Renal pelvis (tissue), 12 donors: ENCODE results near the gene TRIM54. TPM values are rescaled to one million over a fixed set of nuclear protein-coding genes. Genes with fewer than 3 reads are reported as not detected.

ENCODE experiments used
- DNase-seq: peaks from one replicate; pipeline ENCODE4 v3.0.0-alpha.2; 2013
- long read RNA-seq, 16 experiments: transcript quantifications; one replicate each; lab custom pipeline, GENCODE V29; 2026
- polyA plus RNA-seq, 3 donors: library from polyadenylated mRNA; unstranded; fragments of 120-200 nt; gene quantifications; one replicate each; pipeline ENCODE4 v1.2.1, GENCODE V29; 2013; ENCODE audit not compliant: insufficient read length in 3 of 3

Gene TRIM54
- 1 to 10 TPM; 4.4 to 8.2 (median 7.6) TPM for polyA plus RNA-seq
- long read RNA-seq, donor 1: 0 reads
- long read RNA-seq, donor 2, partial matches to known transcripts: 0 of 3 reads
- long read RNA-seq, donor 2, other reads (novel, unspliced or antisense): 0 of 3 reads
- long read RNA-seq, donor 3: 0 reads
- long read RNA-seq, donor 4, partial matches to known transcripts: 0 of 1 reads
- long read RNA-seq, donor 4, other reads (novel, unspliced or antisense): 0 of 1 reads
- long read RNA-seq, donor 5, partial matches to known transcripts: 0 of 2 reads
- long read RNA-seq, donor 5, other reads (novel, unspliced or antisense): 0 of 2 reads
- long read RNA-seq, donor 6: 0 reads
- long read RNA-seq, donor 7, partial matches to known transcripts: 0 of 1 reads
- long read RNA-seq, donor 7, other reads (novel, unspliced or antisense): 0 of 1 reads
- long read RNA-seq, donor 8: 0 reads
- long read RNA-seq, donor 9: 0 reads
- long read RNA-seq, donor 10, partial matches to known transcripts: 0 of 2 reads
- long read RNA-seq, donor 10, other reads (novel, unspliced or antisense): 0 of 2 reads
- long read RNA-seq, donor 11: 0 reads
- long read RNA-seq, donor 12: 0 reads
- long read RNA-seq, donor 13: 0 reads
- long read RNA-seq, donor 14: 0 reads
- long read RNA-seq, donor 15: 0 reads
- long read RNA-seq, donor 16, partial matches to known transcripts: 0 of 1 reads
- long read RNA-seq, donor 16, other reads (novel, unspliced or antisense): 0 of 1 reads

DNA sequence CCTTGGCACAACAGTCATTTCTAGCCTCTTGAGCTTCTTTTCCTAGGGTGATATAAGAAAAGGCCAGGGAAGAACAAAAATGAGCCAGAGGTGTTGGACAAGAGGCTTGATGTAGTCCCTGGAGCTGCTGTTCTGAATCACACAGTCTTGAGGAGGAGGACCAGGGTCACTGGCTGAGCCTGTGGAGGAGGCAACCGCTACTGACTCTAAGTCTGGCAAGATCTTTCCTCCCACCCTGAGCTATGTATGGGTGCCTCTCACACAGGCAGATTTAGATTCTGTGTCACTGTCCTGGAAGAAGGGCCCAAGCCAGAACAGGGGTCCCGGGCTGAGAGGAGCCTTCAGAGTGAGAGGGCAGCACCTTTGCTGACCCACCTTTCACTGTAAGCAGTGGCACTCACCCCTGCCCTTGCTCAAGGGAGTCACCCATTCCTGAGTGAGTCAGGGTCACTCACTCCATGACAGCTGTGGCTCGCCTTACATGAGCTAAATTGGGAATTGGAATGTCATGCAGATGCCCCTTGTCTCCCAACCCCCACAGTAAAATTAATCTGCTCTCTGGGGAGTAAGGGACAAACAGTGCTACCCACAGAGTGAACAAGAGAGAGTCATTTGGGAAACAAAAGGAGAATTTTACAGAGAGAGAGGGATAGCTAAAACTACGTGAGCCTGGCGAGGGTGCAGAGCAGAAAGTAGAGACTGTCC, at the start of gene TRIM54:
Gene TRIM54 (plus strand): TSS at position 575 of the 705 bp plus-strand sequence. CDS start 303 bp downstream, outside the sequence.
- DNase-seq: no peak

- DNase-seq: no peak
Observed at GRCh38 chr2:27233341-27233740, 48.9 kb upstream of the TRIM54 start.

DNA sequence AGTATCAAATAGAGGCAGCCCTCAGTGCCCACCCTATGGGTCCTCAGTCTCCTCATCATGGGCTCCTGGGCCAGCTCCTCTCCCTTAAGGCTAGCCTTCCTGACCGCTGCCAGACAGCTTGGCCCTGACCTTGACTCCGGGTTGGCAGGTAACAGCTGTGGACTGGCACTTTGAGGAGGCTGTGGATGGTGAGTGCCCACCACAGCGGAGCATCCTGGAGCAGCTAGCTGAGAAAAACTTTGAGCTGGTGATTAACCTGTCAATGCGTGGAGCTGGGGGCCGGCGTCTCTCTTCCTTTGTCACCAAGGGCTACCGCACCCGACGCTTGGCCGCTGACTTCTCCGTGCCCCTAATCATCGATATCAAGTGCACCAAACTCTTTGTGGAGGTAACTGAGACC, 46.1 kb upstream of the TRIM54 start:
- DNase-seq: no peak

DNA sequence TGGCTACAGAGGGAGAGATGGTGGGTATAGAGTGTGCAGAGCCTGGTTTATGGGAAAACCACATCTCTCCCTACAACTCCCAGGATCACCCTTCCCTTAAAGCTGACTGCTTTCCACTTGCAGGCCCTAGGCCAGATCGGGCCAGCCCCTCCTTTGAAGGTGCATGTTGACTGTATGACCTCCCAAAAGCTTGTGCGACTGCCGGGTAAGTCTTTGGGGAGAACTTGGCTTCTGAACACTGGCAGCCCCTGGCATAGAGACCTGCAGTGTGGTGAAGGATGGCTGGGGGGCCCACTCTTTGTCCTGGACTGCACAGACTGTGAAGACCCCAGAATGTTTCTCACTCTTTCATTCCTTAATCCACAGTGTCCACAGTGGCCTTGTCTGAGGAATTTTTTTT, 45.6 kb upstream of the TRIM54 start:
- DNase-seq: no peak

DNA sequence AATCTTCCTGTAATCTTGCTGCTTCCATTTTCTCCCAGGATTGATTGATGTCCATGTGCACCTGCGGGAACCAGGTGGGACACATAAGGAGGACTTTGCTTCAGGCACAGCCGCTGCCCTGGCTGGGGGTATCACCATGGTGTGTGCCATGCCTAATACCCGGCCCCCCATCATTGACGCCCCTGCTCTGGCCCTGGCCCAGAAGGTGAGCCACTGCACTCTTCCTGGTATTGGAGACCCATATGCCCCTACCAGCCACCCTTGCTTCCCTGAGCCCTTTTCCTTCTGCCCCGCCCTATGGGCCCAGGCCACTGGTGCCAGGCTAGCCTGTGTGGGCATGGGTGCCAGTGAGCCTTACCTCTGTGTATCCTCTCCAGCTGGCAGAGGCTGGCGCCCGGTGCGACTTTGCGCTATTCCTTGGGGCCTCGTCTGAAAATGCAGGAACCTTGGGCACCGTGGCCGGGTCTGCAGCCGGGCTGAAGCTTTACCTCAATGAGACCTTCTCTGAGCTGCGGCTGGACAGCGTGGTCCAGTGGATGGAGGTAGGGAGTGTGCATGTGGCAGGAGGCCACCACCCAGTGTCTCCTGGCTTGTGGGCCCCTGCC, 44.8 kb upstream of the TRIM54 start:
- no peak for DNase-seq

DNA sequence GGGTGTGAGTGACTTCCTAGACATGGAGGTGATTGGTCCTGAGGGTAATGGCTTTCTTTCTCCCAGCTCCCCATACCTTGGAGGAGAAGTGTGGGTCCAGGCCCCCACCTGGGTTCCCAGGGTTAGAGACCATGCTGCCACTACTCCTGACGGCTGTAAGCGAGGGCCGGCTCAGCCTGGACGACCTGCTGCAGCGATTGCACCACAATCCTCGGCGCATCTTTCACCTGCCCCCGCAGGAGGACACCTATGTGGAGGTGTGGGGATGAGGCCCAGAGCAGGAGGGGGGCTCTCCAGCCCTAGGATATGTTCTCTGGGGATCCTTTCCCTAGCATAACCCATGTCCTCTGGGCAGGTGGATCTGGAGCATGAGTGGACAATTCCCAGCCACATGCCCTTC, 43.3 kb upstream of the TRIM54 start:
- DNase-seq: no peak

- no peak for DNase-seq
Observed at GRCh38 chr2:27240406-27240805, 41.8 kb upstream of the TRIM54 start.

- DNase-seq: no peak
Observed at GRCh38 chr2:27241761-27242613, 40.2 kb upstream of the TRIM54 start.

DNA sequence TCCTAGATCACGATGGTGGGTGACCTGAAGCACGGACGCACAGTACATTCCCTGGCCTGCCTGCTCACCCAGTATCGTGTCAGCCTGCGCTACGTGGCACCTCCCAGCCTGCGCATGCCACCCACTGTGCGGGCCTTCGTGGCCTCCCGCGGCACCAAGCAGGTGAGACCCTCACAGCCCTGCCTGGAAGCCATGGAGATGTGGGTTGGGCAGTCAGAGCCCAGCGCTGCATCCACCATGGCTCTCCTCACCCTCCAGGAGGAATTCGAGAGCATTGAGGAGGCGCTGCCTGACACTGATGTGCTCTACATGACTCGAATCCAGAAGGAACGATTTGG, 39.6 kb upstream of the TRIM54 start:
- DNase-seq: no peak

DNA sequence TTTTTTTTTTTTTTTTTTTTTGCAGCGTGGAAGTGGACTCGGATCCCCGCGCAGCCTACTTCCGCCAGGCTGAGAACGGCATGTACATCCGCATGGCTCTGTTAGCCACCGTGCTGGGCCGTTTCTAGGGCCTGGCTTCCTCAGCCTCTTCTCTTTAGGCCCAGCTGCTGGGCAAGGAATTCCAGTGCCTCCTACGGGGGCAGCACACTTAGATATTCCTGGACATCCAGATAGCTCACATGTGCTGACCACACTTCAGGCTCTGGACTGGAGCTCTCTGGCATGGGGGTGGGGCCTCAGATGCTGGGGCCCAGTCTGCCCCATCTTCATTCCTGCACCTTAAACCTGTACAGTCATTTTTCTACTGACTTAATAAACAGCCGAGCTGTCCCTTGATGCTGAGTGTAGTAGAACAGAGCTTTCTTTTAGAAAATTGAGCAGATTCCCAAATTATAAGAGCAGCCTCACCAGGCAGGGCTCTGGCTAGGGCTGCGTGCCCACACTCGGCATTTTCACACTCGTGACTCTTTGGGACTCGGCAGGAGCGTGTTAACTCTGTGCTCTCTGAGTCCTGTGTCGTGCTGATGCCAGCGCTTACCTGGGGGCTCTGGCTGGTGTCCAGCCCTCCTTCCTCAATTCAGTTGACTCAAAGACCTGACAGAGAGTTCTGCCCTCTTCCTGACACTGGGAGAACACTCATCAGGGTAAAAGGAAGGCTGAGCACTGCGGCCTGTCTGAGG, 38.7 kb upstream of the TRIM54 start:
- DNase-seq: no peak

DNA sequence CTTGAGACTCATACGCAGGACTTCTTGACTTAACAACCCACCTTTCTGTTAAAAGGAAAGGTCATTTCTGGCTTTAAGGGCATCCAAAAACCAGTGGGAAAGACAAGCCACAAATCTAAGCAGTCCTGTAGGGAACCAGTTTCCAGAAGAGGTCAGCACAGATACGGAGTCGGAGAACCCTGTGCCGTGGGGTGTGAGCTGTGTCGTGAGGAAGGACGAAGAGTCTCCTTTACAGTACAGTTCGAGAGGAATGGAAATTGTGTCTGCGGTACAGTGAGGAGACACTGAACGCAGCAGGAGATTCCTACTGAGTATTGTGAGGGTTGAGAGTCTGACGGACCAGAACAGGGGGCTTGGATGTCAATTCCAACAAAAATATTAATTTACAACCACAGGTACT, 37.1 kb upstream of the TRIM54 start:
- no peak for DNase-seq

- DNase-seq: no peak
Observed at GRCh38 chr2:27245626-27246025, 36.6 kb upstream of the TRIM54 start.

- DNase-seq: no peak
Observed at GRCh38 chr2:27247893-27248292, 34.3 kb upstream of the TRIM54 start.

DNA sequence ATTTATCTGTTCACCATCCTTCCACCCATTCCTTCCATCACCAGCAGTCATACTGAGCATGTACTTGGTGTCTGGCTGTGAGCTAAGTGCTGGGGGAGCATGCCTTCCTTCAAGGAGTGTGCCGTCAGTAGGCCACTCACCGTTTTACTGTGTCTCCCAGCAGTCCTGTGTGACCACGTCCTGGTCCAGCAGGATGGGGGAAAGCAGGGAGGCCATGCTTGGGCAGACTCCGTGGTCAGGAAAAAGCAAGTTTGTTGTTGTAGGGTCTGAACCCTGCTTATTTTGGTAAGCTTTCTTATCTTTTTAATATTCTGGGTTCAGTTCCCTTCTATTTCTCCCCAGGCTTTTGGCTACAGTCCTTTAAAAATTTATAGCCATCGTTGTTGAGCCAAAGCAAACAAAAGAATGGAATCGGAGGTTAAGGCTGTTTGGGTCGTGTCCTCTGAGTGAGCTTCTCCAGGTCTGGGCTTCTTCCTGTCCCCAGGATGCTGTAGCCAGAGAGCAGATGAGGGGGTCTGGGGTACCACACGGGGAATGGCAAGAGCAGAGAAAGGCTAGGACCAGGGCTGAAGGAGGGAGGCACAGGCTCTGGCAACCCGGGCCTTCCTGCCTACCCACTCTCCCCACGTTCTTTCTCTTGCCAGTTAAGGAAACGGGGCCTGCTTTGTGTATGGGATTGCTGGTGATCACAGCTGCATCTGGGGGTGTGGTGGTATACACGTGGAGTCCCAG, 32.9 kb upstream of the TRIM54 start:
- no peak for DNase-seq

DNA sequence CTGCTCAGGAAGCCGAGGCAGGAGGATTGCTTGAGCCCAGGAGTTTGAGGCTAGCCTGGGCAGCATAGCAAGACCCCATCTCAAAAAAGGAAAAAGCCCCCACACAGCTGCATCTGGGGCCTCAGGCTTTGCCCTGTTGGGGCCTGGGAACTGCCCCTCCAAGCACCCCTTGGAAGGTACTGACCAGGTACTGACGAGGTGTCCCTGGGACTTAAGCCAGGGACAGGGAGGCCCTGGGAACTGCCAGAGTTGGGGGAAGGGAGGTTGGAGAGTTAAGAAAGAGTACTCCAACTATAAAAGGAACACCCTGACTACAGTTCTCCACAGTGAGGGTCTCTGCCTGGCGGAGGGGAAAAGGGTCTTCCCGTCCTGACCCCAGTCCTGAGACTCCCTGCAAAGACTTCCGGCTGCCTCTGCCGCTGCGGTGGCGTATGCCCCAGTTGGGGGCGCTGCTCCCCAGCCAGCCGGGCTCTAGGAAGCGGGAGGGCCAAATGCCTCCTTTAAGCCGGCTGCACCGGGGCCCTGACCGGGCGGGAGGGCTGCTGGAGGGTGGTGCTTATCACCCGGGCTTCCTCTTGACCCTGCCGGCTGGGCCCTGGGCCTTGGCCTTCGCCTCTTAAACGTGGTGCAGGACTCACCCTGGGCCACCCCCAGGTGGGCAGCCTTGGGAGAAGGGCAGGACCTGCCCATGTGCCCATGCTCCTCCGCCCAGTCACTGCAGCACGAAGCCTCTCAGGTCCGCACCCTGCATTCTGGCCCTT, 32.2 kb upstream of the TRIM54 start:
- no peak for DNase-seq

GRCh38 chr2:27250652-27251379, 31.4 kb upstream of the TRIM54 start:
- no peak for DNase-seq

GRCh38 chr2:27251766-27252165, 30.5 kb upstream of the TRIM54 start:
- no peak for DNase-seq

DNA sequence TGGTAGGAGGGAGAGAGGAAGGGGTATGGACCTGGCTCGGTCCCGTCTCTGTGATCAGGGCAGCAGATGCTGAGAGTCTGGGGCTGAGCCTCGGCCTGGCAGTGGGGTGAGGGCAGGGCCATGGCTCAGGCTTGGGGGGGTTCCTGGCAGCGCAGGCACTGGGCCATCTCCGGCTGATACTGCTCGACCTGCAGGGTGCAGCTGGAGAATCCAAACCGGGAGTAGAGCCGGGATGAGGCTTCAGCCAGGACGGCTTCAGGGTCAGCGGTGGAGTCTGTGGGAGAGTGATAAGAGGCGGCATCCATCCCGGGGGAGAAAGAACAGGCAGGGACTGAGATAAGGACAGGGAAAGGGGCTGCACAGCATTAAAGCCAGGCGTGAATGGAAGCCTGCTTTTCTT, 27.0 kb upstream of the TRIM54 start:
- DNase-seq: no peak
